Measurements from ENCODE around the gene DAZAP2.
"Not testable (repeated sequence)": the region's sequence is repeated elsewhere in the genome, so short reads cannot be mapped to it uniquely, and the experiment has no call there.

Gene DAZAP2

GRCh38 chr12:51291603-51292513 is 53.2 kb downstream of the DAZAP2 start:
- Mint-ChIP-seq H3K36me3 (ENCODE audit: low read depth) (peaks cover 68% of the 10 kb centered on the region), H3K27ac (peak overlapping the region; percentile 48), H3K4me1 (ENCODE audit: low read depth) (peaks cover 25% of the 10 kb centered on the region)
- DNase-seq, H3K9me3 Mint-ChIP-seq, H3K27me3 Mint-ChIP-seq, H3K4me3 Mint-ChIP-seq: not testable (repeated sequence)

Measured in activated T-cell treated with anti-CD3 and anti-CD28 coated beads, Interleukin-2, amount 50 U/mL, for 24 hours (primary cell).